Measurements from ENCODE around the gene PRPH.
"Not testable (repeated sequence)": the region's sequence is repeated elsewhere in the genome, so short reads cannot be mapped to it uniquely, and the experiment has no call there.

- TF ChIP-seq POLR2AphosphoS5, POLR2A (IDR thresholded peaks at IDR 0.05; ENCODE audit: low read depth, low read length): not testable (repeated sequence)
These were observed 39.5 kb upstream of the PRPH start for GRCh38 chr12:49255456-49255855.
